GM18868 (cell line): ENCODE results near the gene SAMHD1.
"Not testable (repeated sequence)": the region's sequence is repeated elsewhere in the genome, so short reads cannot be mapped to it uniquely, and the experiment has no call there.

ENCODE experiments used
- ATAC-seq: cut with Tn5 transposase; IDR thresholded peaks from one replicate; pipeline ENCODE4 v1.9.1; 2021; ENCODE audit warnings: mild to moderate bottlenecking, moderate library complexity; ENCODE audit not compliant: unreplicated experiment

The SAMHD1 gene

GRCh38 chr20:36956674-36957073 is 5.2 kb upstream of the SAMHD1 start:
- no peak for ATAC-seq

- no peak for ATAC-seq
Observed at GRCh38 chr20:36956016-36956415, 4.5 kb upstream of the SAMHD1 start.

GRCh38 chr20:36951979-36952738 is 651 bp upstream of the SAMHD1 start:
- ATAC-seq = no peak

- no peak for ATAC-seq
Observed at GRCh38 chr20:36950414-36951197, 902 bp downstream of the SAMHD1 start.

GRCh38 chr20:36941401-36941835 is 10.1 kb downstream of the SAMHD1 start:
- ATAC-seq = no peak

GRCh38 chr20:36937402-36937770 is 14.1 kb downstream of the SAMHD1 start:
- no peak for ATAC-seq

- not testable (repeated sequence) for ATAC-seq
Observed at GRCh38 chr20:36936761-36937401, 14.6 kb downstream of the SAMHD1 start.

GRCh38 chr20:36936341-36936740 is 15.2 kb downstream of the SAMHD1 start:
- ATAC-seq = no peak

- ATAC-seq = not testable (repeated sequence)
Observed at GRCh38 chr20:36933571-36933970, 17.9 kb downstream of the SAMHD1 start.

GRCh38 chr20:36932476-36933426 is 18.8 kb downstream of the SAMHD1 start:
- no peak for ATAC-seq

GRCh38 chr20:36932067-36932466 is 19.4 kb downstream of the SAMHD1 start:
- not testable (repeated sequence) for ATAC-seq

- ATAC-seq = no peak
Observed at GRCh38 chr20:36929691-36930090, 21.8 kb downstream of the SAMHD1 start.

- no peak for ATAC-seq
Observed at GRCh38 chr20:36929290-36929689, 22.2 kb downstream of the SAMHD1 start.

- no peak for ATAC-seq
Observed at GRCh38 chr20:36927704-36928103, 23.8 kb downstream of the SAMHD1 start.

- ATAC-seq = no peak
Observed at GRCh38 chr20:36926653-36927200, 24.8 kb downstream of the SAMHD1 start.

GRCh38 chr20:36925234-36925633 is 26.3 kb downstream of the SAMHD1 start:
- no peak for ATAC-seq

- ATAC-seq = no peak
Observed at GRCh38 chr20:36924167-36925045, 27.1 kb downstream of the SAMHD1 start.

- no peak for ATAC-seq
Observed at GRCh38 chr20:36920334-36920730, 31.2 kb downstream of the SAMHD1 start.

- no peak for ATAC-seq
Observed at GRCh38 chr20:36919715-36920333, 31.7 kb downstream of the SAMHD1 start.
